ENCODE data around the gene MCCD1. TPM values are rescaled to one million over a fixed set of nuclear protein-coding genes. Genes with fewer than 3 reads are reported as not detected.

The MCCD1 gene
- total and polyA plus RNA-seq, 2 of the 13 experiments (the other 11 are each of a cell fraction or from before 2014, with no cell fraction given), result 0.15 TPM; not detected in 1

DNA sequence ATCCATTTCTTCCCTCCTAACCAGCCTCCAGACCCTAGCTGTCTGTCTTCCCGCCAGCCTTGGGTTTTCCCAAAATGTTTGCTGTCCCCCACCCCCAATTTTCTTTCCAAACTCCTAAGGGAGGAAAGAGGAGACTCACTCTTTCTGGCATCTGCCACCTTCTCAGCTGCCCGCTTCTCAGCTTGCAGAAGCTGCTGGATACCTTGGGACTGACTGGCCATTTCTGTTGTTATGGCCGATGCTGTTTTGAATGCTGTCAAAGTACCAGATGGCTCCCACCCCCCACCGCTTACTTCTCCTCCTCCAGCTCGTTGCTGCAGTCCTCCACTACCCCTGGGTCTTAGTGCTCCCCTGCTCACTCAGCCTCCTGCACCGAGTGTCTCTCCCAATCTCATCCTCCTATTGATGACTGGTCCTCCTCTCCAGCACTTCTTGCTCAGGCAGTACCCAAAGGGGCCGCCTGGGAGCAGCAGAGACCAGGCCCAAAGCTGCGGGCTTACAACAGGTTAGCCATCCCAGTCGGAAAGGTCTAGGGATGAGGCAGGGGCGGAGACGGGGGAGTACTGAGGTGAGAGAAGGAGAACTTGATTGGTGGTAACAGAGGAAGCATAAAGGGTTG, 17.7 kb downstream of the MCCD1 start, which contains the start of gene ATP6V1G2 (continued):
- TF ChIP-seq FOXO1 (CRISPR knock-in tag; IDR thresholded peaks at IDR 0.05) (peak; percentile 46), FOXA3 (CRISPR knock-in tag; IDR thresholded peaks at IDR 0.05) (peak; percentile 19; the same call in 1 of the 2 replicates), ZNF451 (CRISPR knock-in tag; IDR thresholded peaks at IDR 0.05) (0 out of 2 replicates have a peak, but pooled peaks have one; percentile 55), ZNF782 (CRISPR knock-in tag; IDR thresholded peaks at IDR 0.05; ENCODE audit: borderline replicate concordance) (no peak), HCFC1 (IDR thresholded peaks at IDR 0.05; ENCODE audit: low read depth, low read length) (peak; percentile 34), ZNF749 (CRISPR knock-in tag; IDR thresholded peaks at IDR 0.05; ENCODE audit: borderline replicate concordance) (no peak), SIX4 (CRISPR knock-in tag; IDR thresholded peaks at IDR 0.05) (0 out of 2 replicates have a peak, but pooled peaks have one; percentile 11), ZKSCAN5 (CRISPR knock-in tag; IDR thresholded peaks at IDR 0.05) (peak; percentile 46; the same call in 1 of the 2 replicates), IRX3 (CRISPR knock-in tag; IDR thresholded peaks at IDR 0.05; ENCODE audit: borderline replicate concordance, low read depth) (no peak), SALL2 (CRISPR knock-in tag; IDR thresholded peaks at IDR 0.05) (peak; percentile 17; the same call in 1 of the 2 replicates)
- TF ChIP-seq, protein P1, sequence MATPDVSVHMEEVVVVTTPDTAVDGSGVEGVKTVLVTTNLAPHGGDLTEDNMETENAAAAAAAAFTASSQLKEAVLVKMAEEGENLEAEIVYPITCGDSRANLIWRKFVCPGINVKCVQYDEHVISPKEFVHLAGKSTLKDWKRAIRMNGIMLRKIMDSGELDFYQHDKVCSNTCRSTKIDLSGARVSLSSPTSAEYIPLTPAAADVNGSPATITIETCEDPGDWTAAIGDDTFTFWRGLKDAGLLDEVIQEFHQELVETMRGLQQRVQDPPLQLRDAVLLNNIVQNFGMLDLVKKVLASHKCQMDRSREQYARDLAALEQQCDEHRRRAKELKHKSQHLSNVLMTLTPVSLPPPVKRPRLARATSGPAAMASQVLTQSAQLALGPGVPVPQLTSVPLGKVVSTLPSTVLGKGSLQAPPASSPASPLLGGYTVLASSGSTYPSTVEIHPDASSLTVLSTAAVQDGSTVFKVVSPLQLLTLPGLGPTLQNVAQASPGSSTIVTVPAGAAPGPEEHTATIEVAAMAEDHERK (CRISPR knock-in tag; IDR thresholded peaks at IDR 0.05; ENCODE audit: low read depth), result no peak
- TF ChIP-seq, protein P2, sequence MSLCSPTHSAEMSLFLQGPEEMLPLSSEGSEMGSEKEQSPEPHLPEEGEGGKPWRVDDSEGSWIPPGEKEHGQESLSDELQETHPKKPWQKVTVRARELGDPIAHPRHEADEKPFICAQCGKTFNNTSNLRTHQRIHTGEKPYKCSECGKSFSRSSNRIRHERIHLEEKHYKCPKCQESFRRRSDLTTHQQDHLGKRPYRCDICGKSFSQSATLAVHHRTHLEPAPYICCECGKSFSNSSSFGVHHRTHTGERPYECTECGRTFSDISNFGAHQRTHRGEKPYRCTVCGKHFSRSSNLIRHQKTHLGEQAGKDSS (CRISPR knock-in tag; IDR thresholded peaks at IDR 0.05; ENCODE audit: borderline replicate concordance, low read depth), result 0 out of 2 replicates have a peak, but pooled peaks have one; percentile 32
- TF ChIP-seq, protein P3, sequence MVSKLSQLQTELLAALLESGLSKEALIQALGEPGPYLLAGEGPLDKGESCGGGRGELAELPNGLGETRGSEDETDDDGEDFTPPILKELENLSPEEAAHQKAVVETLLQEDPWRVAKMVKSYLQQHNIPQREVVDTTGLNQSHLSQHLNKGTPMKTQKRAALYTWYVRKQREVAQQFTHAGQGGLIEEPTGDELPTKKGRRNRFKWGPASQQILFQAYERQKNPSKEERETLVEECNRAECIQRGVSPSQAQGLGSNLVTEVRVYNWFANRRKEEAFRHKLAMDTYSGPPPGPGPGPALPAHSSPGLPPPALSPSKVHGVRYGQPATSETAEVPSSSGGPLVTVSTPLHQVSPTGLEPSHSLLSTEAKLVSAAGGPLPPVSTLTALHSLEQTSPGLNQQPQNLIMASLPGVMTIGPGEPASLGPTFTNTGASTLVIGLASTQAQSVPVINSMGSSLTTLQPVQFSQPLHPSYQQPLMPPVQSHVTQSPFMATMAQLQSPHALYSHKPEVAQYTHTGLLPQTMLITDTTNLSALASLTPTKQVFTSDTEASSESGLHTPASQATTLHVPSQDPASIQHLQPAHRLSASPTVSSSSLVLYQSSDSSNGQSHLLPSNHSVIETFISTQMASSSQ (IDR thresholded peaks at IDR 0.05; ENCODE audit: low read depth), result no peak
- TF ChIP-seq, protein P3 (CRISPR knock-in tag; IDR thresholded peaks at IDR 0.05; ENCODE audit: borderline replicate concordance), result no peak
- TF ChIP-seq, protein P4, sequence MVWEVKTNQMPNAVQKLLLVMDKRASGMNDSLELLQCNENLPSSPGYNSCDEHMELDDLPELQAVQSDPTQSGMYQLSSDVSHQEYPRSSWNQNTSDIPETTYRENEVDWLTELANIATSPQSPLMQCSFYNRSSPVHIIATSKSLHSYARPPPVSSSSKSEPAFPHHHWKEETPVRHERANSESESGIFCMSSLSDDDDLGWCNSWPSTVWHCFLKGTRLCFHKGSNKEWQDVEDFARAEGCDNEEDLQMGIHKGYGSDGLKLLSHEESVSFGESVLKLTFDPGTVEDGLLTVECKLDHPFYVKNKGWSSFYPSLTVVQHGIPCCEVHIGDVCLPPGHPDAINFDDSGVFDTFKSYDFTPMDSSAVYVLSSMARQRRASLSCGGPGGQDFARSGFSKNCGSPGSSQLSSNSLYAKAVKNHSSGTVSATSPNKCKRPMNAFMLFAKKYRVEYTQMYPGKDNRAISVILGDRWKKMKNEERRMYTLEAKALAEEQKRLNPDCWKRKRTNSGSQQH (CRISPR knock-in tag; IDR thresholded peaks at IDR 0.05; ENCODE audit: low read depth), result 0 out of 2 replicates have a peak, but pooled peaks have one; percentile 38
- TF ChIP-seq, protein P5, sequence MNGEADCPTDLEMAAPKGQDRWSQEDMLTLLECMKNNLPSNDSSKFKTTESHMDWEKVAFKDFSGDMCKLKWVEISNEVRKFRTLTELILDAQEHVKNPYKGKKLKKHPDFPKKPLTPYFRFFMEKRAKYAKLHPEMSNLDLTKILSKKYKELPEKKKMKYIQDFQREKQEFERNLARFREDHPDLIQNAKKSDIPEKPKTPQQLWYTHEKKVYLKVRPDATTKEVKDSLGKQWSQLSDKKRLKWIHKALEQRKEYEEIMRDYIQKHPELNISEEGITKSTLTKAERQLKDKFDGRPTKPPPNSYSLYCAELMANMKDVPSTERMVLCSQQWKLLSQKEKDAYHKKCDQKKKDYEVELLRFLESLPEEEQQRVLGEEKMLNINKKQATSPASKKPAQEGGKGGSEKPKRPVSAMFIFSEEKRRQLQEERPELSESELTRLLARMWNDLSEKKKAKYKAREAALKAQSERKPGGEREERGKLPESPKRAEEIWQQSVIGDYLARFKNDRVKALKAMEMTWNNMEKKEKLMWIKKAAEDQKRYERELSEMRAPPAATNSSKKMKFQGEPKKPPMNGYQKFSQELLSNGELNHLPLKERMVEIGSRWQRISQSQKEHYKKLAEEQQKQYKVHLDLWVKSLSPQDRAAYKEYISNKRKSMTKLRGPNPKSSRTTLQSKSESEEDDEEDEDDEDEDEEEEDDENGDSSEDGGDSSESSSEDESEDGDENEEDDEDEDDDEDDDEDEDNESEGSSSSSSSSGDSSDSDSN (CRISPR knock-in tag; IDR thresholded peaks at IDR 0.05), result peak; percentile 16; the same call in 1 of the 2 replicates

All from HepG2 (cell line).